NCI-H1105 (cell line): Measurements from ENCODE around the gene RABEP1.
A peak's percentile ranks its signal among the peaks of the same experiment; 100 is the strongest.
"Not testable (repeated sequence)": the region's sequence is repeated elsewhere in the genome, so short reads cannot be mapped to it uniquely, and the experiment has no call there.

Experiments used
- DNase-seq: peaks from one replicate; lab custom pipeline; 2025; lab: John Stamatoyannopoulos, UW

Gene RABEP1, protein sequence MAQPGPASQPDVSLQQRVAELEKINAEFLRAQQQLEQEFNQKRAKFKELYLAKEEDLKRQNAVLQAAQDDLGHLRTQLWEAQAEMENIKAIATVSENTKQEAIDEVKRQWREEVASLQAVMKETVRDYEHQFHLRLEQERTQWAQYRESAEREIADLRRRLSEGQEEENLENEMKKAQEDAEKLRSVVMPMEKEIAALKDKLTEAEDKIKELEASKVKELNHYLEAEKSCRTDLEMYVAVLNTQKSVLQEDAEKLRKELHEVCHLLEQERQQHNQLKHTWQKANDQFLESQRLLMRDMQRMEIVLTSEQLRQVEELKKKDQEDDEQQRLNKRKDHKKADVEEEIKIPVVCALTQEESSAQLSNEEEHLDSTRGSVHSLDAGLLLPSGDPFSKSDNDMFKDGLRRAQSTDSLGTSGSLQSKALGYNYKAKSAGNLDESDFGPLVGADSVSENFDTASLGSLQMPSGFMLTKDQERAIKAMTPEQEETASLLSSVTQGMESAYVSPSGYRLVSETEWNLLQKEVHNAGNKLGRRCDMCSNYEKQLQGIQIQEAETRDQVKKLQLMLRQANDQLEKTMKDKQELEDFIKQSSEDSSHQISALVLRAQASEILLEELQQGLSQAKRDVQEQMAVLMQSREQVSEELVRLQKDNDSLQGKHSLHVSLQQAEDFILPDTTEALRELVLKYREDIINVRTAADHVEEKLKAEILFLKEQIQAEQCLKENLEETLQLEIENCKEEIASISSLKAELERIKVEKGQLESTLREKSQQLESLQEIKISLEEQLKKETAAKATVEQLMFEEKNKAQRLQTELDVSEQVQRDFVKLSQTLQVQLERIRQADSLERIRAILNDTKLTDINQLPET

DNA sequence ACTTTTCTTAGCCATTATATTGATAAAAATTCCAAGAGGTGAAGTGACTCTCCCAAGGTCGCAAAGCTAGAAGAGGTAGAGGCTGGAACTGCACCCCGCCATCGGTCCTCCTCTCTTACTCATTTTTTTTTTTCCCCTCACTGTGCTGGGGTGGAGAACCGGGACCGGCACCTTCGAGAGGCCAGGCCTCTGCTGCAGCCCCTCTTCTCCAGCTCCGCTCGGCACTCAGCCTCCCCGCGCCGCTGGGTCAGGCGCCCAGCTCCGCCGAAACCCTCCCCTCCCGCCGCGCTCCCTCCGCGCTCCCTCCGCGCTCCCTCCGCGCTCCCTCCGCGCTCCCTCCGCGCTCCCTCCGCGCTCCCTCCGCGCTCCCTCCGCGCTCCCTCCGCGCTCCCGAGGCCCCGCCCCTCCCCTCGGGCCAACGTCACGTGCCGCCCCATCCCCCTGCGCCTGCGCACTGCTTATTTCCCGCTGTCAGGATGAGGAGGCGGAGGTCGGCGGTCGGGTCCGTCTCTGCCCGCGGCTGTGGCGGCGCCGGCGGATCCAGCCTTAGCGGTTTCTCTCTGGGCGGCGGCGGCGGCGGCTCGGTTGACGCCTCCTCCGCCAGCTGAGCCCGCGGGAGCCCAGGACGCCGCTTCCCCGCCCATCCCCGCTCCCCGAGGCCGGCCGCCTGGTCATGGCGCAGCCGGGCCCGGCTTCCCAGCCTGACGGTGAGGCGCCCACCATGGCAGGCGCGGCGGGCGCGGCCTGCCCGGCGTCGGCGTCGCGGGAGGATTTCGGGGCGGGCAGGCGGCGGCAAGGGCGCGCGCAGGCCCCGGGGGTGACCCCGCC, at the start of gene RABEP1:
TSS of gene RABEP1 (plus strand) at position 471 of the 828 bp plus-strand sequence. CDS start at position 674, 203 bp downstream.
- peak; percentile 91 for DNase-seq

DNA sequence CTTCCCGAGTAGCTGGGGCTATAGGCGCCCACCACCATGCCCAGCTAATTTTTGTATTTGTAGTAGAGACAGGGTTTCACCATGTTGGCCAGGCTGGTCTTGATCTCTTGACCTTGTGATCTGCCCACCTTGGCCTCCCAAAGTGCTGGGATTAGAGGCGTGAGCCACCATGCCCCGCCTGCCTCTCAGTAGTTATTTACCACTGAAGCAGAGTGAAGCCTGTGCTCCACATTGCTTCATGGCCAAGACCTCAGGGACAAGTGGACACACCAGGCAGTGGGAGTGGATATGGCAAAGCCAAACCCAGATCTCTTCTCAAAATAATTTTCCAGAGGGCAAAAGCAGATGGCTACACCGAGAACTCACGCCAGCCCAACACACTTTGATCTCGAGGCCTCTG, 48.6 kb upstream of the RABEP1 start:
- DNase-seq: not testable (repeated sequence)

DNA sequence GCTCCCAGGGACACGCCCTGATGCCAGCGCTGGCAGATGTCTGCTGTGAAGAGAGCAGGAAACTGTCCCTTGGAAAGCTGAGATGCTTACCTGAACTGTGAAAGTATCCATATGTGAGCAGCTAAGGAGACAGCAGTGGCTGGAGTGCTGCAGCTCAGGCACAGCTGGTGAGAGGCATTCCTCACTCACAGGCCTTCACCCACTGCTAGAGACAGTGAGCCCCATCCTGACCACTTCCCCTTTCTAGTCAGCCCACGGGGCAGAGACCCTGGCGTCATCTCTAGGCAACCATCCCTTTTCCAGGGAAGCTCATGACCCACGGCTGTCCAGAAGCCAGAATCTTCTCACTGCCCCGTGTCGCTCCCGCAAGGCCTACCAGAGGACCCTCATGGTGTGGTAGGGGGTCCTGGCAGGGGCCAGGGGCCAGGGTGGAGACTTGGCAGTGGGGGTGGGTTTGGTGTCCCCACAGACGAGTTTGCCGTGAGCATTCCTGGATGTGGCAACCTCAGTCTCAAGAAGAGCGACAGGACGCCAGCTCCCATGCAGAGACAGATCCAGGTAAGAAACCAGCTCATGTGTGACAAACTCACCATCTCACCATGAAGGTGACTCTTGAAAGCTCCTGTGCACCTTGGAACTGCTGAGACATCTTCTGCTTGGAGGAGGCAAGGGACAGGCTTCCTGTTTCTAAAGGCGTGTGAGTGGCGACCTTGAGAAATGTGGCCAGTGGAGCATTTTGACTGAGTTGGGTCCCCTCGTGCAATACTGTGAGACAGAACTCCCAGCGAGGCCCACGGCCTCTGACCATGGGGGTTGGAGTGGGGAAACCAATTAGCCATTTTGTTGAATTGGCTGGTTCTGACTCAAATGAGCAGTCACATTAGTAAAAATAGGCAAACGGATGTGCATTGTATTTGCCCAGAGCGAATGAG, 47.2 kb upstream of the RABEP1 start, which contains the start of gene SCIMP:
TSS of gene SCIMP (minus strand) at position 216 of the 932 bp plus-strand sequence. CDS start at position 111, 105 bp downstream.
- no peak for DNase-seq

DNA sequence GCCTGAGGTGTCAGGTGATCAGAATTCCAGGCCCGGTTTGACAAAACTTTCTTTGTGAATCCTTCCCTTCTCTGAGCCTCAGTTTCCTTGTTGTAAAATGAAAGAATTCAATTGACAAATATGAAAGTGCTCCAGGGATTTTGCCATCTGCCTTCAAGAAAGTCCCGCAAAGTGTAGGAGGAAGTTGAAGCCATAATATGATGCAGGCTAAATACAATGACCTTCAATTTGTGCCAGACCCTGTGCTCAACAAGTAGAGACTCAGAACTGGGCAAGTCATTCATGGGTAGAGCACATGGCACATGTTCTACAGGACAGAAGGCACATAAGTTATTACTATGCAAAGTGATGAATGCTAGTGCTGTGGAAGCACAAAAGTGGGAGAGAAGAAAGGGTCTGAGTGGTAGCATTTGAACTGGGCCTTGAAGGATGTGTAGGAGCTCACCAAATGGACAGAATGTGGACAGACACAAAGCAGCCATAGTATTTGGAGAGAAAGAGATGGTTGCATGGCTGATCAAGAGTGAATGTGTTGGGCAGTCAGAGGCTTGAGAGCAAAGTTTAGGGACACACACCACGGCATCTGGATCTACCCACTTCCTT, 45.0 kb upstream of the RABEP1 start:
- DNase-seq: no peak

DNA sequence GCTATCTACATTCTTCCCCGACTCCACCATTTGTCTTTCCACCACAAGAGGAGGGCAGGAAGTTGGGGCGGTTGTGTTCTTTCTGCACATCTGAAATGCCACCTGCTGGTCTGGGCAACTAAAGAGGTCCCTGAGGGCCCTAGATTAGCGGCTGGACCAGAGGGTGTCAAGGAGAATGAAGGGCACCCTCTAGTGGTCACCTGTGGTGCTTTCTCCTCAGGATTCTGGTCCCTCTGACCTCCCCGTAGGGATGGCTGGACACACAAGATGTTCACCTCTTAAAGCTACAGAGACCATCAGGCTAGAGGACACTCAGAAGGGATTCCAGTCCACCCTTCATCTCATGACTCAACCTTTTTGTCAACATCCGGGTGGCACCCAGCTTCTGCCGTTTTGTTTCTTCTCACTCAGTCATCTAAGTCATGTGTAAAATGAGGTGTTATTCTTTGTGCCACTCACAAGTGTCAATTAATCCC, 44.5 kb upstream of the RABEP1 start:
- peak; percentile 25 for DNase-seq

DNA sequence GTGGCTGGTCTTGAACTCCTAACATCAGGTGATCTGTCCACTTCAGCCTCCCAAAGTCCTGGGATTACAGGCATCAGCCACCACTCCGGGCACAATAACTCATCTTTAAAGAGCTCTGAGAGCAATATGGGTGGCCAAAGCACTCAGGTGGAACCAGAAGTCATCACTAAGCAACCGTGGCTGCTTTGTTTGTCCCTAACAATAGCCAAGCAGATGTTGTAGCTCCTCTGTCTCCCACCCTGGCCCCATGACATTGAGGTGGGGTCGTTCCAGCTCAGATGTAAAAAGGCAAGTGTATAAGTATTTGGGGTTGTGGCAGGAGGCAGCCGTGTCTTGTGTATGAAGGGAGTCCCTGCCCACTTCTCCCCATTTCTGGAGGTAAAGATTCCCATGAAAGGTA, 43.8 kb upstream of the RABEP1 start:
- DNase-seq: no peak

DNA sequence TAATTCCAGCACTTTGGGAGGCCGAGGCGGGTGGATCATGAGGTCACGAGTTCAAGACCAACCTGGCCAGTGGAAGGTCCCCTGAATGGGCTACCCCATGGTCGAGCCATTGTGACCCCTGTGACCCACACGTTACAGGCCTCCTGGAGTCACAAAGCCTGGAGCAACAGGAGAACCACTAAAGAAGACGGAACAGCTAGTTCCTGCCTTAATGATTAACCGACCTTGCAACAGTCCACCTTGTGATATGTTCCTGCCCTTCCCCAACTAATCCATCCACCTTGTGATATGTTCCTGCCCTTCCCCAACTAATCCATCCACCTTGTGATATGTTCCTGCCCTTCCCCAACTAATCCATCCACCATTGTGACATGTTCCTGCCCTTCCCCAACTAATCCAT, 42.3 kb upstream of the RABEP1 start:
- DNase-seq: not testable (repeated sequence)

DNA sequence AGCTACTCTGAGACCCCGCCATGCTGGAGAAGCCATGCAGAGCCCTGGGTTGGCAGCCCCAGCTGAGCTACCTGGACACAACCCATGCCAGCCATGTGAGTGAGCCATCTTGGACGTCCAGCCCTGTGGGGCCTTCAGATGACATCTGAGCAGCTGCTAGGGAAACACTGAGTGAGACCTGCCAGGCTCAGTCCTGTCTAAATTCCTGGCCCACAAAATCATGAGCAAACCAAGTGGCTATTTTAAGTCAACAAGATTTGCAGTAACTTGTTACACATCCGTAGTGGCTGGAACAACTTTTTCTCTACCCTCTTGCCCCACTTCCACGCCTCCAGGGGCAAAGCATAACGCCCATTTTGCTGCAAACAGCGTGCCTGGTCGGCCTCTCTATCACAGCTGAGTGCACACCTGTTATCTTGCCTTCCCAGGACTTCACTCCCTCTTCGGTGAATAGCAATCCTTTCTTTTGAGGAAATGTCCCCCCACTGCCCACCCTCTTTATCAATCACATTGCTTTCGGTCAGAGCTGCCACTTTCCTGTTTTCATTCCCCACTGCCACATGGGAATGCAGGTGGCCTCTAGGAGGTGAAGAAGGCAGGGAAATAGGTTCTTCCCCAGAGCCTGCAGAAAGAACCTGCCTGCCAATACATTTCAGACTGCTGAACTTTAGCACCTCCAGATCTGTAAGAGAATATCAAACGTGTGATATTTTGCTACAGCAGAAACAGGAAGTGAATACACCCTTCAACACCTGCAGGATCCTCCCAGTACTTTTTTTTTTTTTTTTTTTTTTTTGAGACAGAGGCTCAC, 40.0 kb upstream of the RABEP1 start:
- no peak for DNase-seq

DNA sequence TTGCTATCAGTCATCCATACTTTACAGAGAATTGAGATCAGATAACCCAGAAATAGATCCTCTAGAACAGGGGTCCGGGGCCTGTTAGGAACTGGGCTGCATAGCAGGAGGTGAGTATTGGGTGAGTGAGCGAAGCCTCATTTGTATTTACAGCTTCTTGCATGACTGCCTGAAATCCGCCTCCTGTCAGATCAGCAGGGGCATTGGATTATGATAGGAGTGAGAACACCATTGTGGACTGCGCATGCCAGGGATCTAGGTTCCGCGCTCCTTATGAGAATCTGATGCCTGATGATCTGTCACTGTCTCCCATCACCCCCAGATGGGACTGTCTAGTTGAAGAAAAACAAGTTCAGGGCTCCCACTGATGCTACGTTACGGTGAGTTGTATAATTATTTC, 34.5 kb upstream of the RABEP1 start:
- no peak for DNase-seq

DNA sequence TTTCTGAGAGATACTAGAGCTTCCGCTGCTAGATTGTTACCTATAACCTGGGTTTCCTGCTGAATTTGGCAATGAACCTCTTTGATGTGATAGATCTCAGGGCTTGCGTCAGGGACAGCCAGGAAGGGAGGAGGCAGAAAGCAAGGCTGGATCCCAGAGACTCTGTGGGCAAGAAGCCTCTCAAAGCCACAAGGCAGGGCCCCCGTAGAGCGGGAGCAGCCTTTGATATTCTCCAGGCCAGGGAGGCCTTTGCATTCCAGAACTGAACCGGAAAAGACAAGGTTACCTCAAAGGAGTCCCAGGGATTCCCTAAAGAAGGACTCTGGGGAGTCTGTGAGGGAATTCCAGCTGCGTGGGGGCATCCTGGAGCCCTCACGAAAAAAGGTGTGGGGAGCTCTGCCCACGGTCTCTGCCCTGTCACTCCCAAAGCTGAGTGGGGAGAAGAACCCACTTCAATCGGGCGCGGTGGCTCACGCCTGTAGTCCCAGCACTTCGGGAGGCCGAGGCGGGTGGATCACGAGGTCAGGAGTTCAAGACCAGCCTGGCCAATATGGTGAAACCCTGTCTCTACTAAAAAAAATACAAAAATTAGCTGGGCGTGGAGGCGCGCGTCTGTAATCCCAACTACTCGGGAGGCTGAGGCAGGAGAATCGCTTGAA, 33.1 kb upstream of the RABEP1 start:
- no peak for DNase-seq

DNA sequence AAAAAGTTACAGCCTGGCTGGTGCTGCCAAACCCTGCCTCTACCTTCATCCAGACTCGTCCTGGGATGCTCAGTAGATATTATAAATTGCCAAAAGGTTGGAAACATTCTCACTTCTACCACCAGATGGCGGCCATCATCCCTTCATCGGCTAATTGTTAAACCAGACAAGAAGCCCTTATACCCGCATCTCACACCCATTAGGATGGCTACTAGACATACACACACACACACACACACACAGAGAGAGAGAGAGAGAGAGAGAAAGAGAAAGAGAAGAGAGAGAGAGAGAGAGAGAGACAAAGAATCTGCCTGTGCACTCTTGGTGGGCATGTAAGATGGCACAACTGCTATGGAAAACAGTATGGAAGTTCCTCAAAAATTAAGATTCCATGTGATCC, 32.5 kb upstream of the RABEP1 start:
- DNase-seq: peak; percentile 67

DNA sequence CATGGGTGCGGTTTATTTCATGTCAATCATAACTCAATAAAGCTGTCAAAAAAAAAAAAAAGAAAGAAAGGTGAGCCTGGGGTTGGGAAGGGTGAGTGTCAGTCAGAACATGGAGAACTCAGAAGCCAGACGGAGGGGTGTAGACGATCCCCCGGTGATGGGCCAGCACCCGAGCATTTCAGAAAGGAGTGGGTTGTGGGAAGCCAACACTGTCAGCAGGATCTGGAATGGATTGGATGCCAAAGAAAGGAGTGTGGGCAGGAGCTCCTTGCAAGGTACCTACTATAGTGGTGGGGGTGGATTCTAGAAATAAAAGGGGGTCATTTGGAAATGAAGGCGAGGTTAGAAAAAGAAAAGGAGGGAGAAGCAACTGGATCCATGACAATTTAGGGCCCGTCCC, 27.7 kb upstream of the RABEP1 start:
- no peak for DNase-seq

DNA sequence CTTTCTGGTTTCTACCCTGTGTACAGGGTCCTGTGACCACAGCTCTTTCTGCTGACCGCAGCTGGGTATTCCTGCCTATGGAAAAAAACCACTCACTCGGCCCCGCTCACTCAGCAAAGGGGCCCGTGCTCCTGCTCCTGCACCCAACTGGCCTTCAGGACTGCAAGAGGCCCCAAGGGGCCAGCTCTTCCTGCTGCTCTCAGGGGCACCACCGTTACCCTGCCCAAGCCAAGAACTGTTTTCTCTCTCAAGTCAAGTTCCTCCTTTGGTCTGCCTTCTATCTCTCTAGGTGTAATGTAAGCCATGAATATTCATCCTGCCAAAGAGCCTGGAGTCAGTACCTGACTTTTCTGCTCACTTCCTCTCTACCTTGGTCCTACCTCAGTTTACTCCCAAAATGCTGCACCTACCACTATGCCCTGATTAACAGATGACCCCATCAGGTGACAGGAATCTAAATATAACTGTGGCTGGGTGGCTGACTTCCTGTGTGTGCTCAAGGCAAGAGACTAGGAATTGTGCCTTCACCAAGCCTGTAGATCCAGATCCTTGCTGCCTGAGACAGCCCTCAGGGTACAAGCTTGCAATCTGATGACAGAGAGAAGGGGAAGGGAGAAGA, 27.1 kb upstream of the RABEP1 start:
- no peak for DNase-seq

DNA sequence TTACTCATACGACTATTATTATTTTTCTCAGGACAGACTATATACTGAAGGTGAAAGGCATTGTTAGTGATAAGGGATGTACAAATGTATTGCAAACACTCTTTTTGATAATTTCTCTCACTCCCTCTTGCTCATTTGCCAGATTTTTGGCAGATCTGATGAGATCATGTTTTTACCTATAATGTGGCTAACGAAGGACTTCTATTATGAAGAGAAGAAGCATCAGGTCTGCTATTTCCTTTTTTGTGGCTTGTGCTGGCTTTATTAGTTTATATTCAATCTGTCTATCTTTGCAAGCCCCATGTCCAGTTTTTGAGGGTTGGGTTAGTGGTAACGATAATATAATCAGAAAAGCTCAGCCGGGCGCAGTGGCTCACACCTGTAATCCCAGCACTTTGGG, 25.0 kb upstream of the RABEP1 start:
- no peak for DNase-seq

DNA sequence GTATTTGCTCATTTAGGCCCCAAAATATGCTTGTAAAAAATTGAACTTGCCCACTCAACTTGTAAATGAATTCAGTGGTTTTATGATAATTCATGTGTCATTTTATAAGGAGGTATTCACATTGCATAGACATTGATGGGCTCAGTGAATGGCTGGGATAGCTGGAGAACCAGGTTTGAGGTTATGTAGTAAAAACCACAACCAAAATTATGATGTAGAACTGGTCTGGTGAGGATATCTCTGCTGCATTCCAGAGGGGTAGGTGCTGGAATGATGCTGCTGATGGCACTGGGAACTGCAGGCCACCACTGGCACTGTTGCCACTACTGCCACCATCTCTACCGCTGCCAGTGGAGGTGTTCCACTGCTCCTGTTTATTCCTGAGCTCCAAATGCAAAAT, 21.5 kb upstream of the RABEP1 start:
- no peak for DNase-seq

DNA sequence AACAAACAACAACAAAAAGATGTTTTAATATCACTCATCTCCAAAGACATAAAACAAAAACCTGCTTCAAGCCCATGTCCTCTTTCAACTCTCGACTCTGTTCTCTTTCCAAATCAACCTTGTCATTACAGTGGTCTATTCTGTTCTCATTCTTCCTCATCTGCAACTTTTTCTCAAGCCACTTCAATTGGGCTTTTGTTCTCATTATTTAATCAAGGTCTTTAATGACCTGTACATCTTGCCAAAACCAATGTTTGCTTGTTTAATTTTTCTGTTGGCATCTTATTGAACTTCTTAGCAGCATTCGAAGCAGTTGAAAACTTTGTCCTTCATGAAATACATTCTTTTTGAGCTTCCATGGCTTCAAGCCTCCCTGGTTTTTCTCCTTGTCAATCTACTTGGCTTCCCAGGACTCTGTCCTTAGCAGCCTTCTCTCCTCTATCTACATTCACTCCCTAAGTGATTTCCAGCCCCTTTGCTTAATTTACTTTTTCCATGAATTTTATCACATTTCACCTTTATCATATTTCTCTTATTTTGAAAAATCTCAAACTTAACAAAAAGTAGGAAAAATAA, 19.6 kb upstream of the RABEP1 start:
- DNase-seq: no peak

DNA sequence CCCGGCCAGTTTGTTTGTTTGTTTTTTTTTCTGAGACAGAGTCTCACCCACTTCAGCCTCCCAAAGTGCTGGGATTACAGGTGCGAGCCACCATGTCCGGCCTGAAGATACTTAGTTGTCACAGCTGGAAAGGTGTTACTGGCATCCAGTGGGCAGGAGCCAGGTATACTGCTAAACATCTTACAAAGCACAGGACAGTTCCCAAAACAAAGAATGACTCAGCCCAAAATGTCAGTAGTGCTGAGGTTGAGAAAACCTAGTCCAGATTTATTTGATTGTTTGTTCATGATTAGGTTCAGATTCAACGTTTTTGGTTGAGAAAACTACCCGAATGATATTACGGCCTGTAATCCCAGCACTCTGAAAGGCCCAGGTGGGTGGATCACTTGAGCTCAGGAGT, 18.6 kb upstream of the RABEP1 start:
- DNase-seq: no peak

DNA sequence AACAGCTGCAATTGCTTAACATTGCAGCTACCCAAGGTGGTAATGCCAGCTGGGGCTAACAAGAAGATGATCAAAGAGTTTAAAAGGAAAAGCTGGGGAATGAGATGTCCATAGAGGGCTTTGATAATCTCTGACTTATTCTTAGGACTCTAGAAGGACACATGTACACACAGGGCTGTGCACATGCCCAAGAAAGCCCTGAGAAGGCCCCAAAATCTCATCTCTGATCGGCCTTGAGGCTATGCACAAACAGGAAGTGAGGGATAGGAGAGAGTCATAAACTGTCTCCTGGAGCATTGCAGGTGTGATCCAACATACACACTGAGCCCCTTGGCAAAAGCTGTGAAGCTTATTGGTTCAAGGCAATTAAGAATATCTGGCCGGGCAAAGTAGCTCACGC, 17.2 kb upstream of the RABEP1 start:
- no peak for DNase-seq
